PC-9 (cell line): ENCODE measurements around the gene TH. TPM values are rescaled to one million over a fixed set of nuclear protein-coding genes. Genes with fewer than 3 reads are reported as not detected.

Source experiments
- BruUV-seq: library from RNA; stranded (reverse); fragments of 400-500 nt; replicated peaks from 2 replicates; lab custom pipeline; 2021; lab: Mats Ljungman, UMichigan
- CTCF ChIA-PET: fragments of 300-600 bp; sonication (Branson Sonifier 250); formaldehyde crosslinking; loops from one replicate; lab custom pipeline; 2022; ENCODE audit warnings: antibody characterized with exemption; lab: Charles Lee
- POLR2A ChIA-PET: fragments of 300-600 bp; sonication (Branson Sonifier 250); formaldehyde crosslinking; loops from one replicate; lab custom pipeline; 2022; ENCODE audit warnings: antibody characterized with exemption; ENCODE audit not compliant: unreplicated experiment; lab: Charles Lee
- DNase-seq, 2 experiments: peaks; one replicate each; pipeline versions ENCODE4 v3.0.0 to v3.0.0-alpha.2; 2015 to 2022; ENCODE audit warnings: mixed read lengths in 1 of 2
- H2AFZ ChIP-seq: fragments of 200-600 bp; sonication (generic); 2 replicates; pipeline ENCODE4 v1.8.1; 2017; ENCODE audit warnings: antibody characterized with exemption
- H3F3A ChIP-seq: fragments of 200-600 bp; sonication (generic); 2 replicates; pipeline ENCODE4 v1.8.1; 2017; ENCODE audit warnings: antibody characterized with exemption, mild to moderate bottlenecking, low read depth; ENCODE audit not compliant: insufficient read depth
- H3K27ac ChIP-seq: fragments of 200-600 bp; sonication (generic); 2 replicates; pipeline ENCODE4 v1.6.1; 2016; ENCODE audit warnings: mixed run types
- H3K27me3 ChIP-seq: fragments of 200-600 bp; sonication (generic); 2 replicates; pipeline ENCODE4 v1.6.1; 2016; ENCODE audit warnings: low read depth, mixed run types; ENCODE audit not compliant: insufficient read depth
- H3K36me3 ChIP-seq: fragments of 200-600 bp; sonication (generic); 2 replicates; pipeline ENCODE4 v1.6.1; 2016; ENCODE audit warnings: low read depth, mixed run types
- H3K4me1 ChIP-seq: fragments of 200-600 bp; sonication (generic); replicated peaks from 2 replicates; pipeline ENCODE4 v1.6.1; 2016; ENCODE audit warnings: mixed run types; ENCODE audit not compliant: insufficient read depth
- H3K4me2 ChIP-seq: fragments of 200-600 bp; sonication (generic); 2 replicates; pipeline ENCODE4 v1.6.1; 2017; ENCODE audit warnings: mixed run types
- H3K4me3 ChIP-seq: fragments of 200-600 bp; sonication (generic); 2 replicates; pipeline ENCODE4 v1.6.1; 2016; ENCODE audit warnings: mixed run types
- H3K79me2 ChIP-seq: fragments of 200-600 bp; sonication (generic); 2 replicates; pipeline ENCODE4 v1.6.1; 2017; ENCODE audit warnings: low read depth, mixed run types
- H3K9me2 ChIP-seq: fragments of 200-600 bp; sonication (generic); 2 replicates; pipeline ENCODE4 v1.8.1; 2017; ENCODE audit warnings: mild to moderate bottlenecking; ENCODE audit not compliant: insufficient read depth
- H3K9me3 ChIP-seq: fragments of 200-600 bp; sonication (generic); 2 replicates; pipeline ENCODE4 v1.8.1; 2016; ENCODE audit warnings: low read depth; ENCODE audit not compliant: insufficient read depth
- H4K20me1 ChIP-seq: fragments of 200-600 bp; sonication (generic); 2 replicates; pipeline ENCODE4 v1.8.1; 2017; ENCODE audit not compliant: insufficient read depth
- CTCF ChIP-seq: fragments of 200-600 bp; sonication (generic); conservative IDR thresholded peaks from 2 replicates; pipeline ENCODE4 v1.6.1; 2017; ENCODE audit warnings: mixed run types, antibody characterized with exemption, mild to moderate bottlenecking, moderate library complexity
- EZH2 ChIP-seq: fragments of 200-600 bp; sonication (generic); IDR thresholded peaks from 2 replicates; pipeline ENCODE4 v1.8.0; 2017; ENCODE audit warnings: antibody characterized with exemption, low read depth
- intact Hi-C: fragments of 100-400 bp; cut with micrococcal nuclease; formaldehyde crosslinking; loops from one replicate; pipeline ENCODE4 v1.10.0; 2022; ENCODE audit not compliant: unreplicated experiment
- total RNA-seq: library from RNA; stranded (reverse); gene quantifications from 2 replicates; pipeline ENCODE4 v1.2.3, GENCODE V29; 2021

The TH gene
- total RNA-seq, 1 experiment from 2014 or later: 2.2 TPM

GRCh38 chr11:2137202-2138067 is 34.2 kb downstream of the TH start:
- intact Hi-C loops: no loop called here
- H3K4me2 ChIP-seq: peak overlapping the region; percentile 59
- no TSS peak for BruUV-seq

GRCh38 chr11:2136952-2137201 is 34.7 kb downstream of the TH start:
- Histone ChIP-seq H3K79me2 (no peaks in the 10 kb centered on the region), H3K27me3 (peaks cover 18% of the 10 kb centered on the region), H3F3A (peaks cover 6% of the 10 kb centered on the region), H3K4me2 (peak overlapping the region; percentile 59), H3K27ac (no peak overlapping the region), H3K9me2 (no peaks in the 10 kb centered on the region), H2AFZ (no peak overlapping the region), H4K20me1 (no peaks in the 10 kb centered on the region), H3K36me3 (no peaks in the 10 kb centered on the region), H3K4me3 (no peak overlapping the region), H3K9me3 (no peaks in the 10 kb centered on the region), H3K4me1 (peaks cover under 1% of the 10 kb centered on the region)
- BruUV-seq: no TSS peak
- intact Hi-C loops: no loop called here
- ChIA-PET POLR2A (no interaction called here), CTCF (no interaction called here)
- no peak for DNase-seq
- TF ChIP-seq CTCF (no peak), EZH2 (no peak)

More at GRCh38 chr11:2137202-2138067, 34.2 kb downstream of the TH start:
- H3K9me3 ChIP-seq: no peaks in the 10 kb centered on the region
- TF ChIP-seq EZH2 (no peak), CTCF (no peak)
- H3K79me2 ChIP-seq: no peaks in the 10 kb centered on the region
- peaks cover 7% of the 10 kb centered on the region for H3K4me1 ChIP-seq
- H3K27me3 ChIP-seq: peaks cover 14% of the 10 kb centered on the region
- H3K9me2 ChIP-seq: no peaks in the 10 kb centered on the region
- peaks cover 12% of the 10 kb centered on the region for H3F3A ChIP-seq
- CTCF ChIA-PET: no interaction called here
- H3K36me3 ChIP-seq: no peaks in the 10 kb centered on the region
- H4K20me1 ChIP-seq: no peaks in the 10 kb centered on the region
- H3K4me3 ChIP-seq: no peak overlapping the region
- no peak overlapping the region for H2AFZ ChIP-seq
- POLR2A ChIA-PET: no interaction called here
- H3K27ac ChIP-seq: no peak overlapping the region
- DNase-seq: peak in 1 of 2 experiments; percentile 12

GRCh38 chr11:2136209-2136951 is 35.2 kb downstream of the TH start:
- Histone ChIP-seq H3K9me2 (no peaks in the 10 kb centered on the region), H4K20me1 (no peaks in the 10 kb centered on the region), H2AFZ (no peak overlapping the region), H3K4me3 (no peak overlapping the region), H3F3A (peaks cover 4% of the 10 kb centered on the region; the same call in 1 of the 2 replicates), H3K4me1 (no peaks in the 10 kb centered on the region), H3K79me2 (no peaks in the 10 kb centered on the region), H3K36me3 (no peaks in the 10 kb centered on the region), H3K27ac (no peak overlapping the region), H3K9me3 (no peaks in the 10 kb centered on the region), H3K4me2 (no peak overlapping the region), H3K27me3 (peaks cover 18% of the 10 kb centered on the region)
- ChIA-PET CTCF (no interaction called here), POLR2A (no interaction called here)
- DNase-seq: no peak
- no TSS peak for BruUV-seq
- TF ChIP-seq CTCF (no peak), EZH2 (no peak)
- intact Hi-C loops: no loop called here
